ENCODE data around the gene SH3RF3.

The SH3RF3 gene

GRCh38 chr2:109141006-109141600 is 12.1 kb downstream of the SH3RF3 start:
- DNase-seq (ENCODE audit: low read depth): no peak
- TF ChIP-seq CTCF (IDR thresholded peaks at IDR 0.05; ENCODE audit: control insufficient read depth, insufficient read depth, low read depth, low read length, missing control alignments): no peak
- no peak overlapping the region for H3K4me3 ChIP-seq (ENCODE audit: control insufficient read depth, low read depth, low read length)

GRCh38 chr2:109141727-109142283 is 12.8 kb downstream of the SH3RF3 start:
- no peak for DNase-seq (ENCODE audit: low read depth)
- no peak overlapping the region for H3K4me3 ChIP-seq (ENCODE audit: control insufficient read depth, low read depth, low read length)
- no peak for TF ChIP-seq CTCF (IDR thresholded peaks at IDR 0.05; ENCODE audit: control insufficient read depth, insufficient read depth, low read depth, low read length, missing control alignments)

- TF ChIP-seq CTCF (IDR thresholded peaks at IDR 0.05; ENCODE audit: control insufficient read depth, insufficient read depth, low read depth, low read length, missing control alignments): no peak
- DNase-seq (ENCODE audit: low read depth): no peak
- no peak overlapping the region for H3K4me3 ChIP-seq (ENCODE audit: control insufficient read depth, low read depth, low read length)
Observed at GRCh38 chr2:109142416-109143210, 13.6 kb downstream of the SH3RF3 start.

- H3K4me3 ChIP-seq (ENCODE audit: control insufficient read depth, low read depth, low read length): no peak overlapping the region
- no peak for TF ChIP-seq CTCF (IDR thresholded peaks at IDR 0.05; ENCODE audit: control insufficient read depth, insufficient read depth, low read depth, low read length, missing control alignments)
- no peak for DNase-seq (ENCODE audit: low read depth)
Observed at GRCh38 chr2:109143214-109144187, 14.5 kb downstream of the SH3RF3 start.

- no peak for TF ChIP-seq CTCF (IDR thresholded peaks at IDR 0.05; ENCODE audit: control insufficient read depth, insufficient read depth, low read depth, low read length, missing control alignments)
- no peak for DNase-seq (ENCODE audit: low read depth)
- no peak overlapping the region for H3K4me3 ChIP-seq (ENCODE audit: control insufficient read depth, low read depth, low read length)
Observed at GRCh38 chr2:109144271-109144670, 15.3 kb downstream of the SH3RF3 start.

GRCh38 chr2:109144721-109145120 is 15.7 kb downstream of the SH3RF3 start:
- DNase-seq (ENCODE audit: low read depth): no peak
- H3K4me3 ChIP-seq (ENCODE audit: control insufficient read depth, low read depth, low read length): no peak overlapping the region
- no peak for TF ChIP-seq CTCF (IDR thresholded peaks at IDR 0.05; ENCODE audit: control insufficient read depth, insufficient read depth, low read depth, low read length, missing control alignments)
